H1 (cell line): ENCODE results near the gene G3BP1.

Experiments used
- CHD1 ChIP-seq: IDR thresholded peaks from 2 replicates; pipeline ENCODE4 v1.6.1; 2012; ENCODE audit warnings: low read depth, low read length, improper control_type of control experiment
- TF ChIP-seq, protein P1 (sequence below): IDR thresholded peaks from 2 replicates; pipeline ENCODE4 v1.6.1; 2011; ENCODE audit warnings: low read length, improper control_type of control experiment

DNA sequence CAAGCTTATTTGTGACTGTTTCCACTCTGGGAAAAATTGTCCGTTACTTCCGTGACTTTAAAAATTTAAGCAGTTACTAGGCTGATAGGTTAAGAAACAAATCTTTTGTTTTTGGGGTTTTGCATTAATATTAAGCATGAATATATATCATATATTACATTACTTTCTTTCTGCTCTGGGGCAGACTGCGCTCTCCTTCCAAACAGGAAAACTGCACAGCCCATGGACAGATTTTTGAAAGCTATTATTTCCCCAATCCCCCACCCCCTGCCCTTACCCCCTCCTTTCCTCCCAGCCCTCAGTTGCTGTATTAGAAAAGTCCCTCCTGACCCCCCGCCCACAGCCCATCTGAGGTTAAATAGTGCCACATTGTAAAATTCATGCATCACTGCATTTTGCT is 50.4 kb downstream of the G3BP1 start:
- TF ChIP-seq, protein P1, sequence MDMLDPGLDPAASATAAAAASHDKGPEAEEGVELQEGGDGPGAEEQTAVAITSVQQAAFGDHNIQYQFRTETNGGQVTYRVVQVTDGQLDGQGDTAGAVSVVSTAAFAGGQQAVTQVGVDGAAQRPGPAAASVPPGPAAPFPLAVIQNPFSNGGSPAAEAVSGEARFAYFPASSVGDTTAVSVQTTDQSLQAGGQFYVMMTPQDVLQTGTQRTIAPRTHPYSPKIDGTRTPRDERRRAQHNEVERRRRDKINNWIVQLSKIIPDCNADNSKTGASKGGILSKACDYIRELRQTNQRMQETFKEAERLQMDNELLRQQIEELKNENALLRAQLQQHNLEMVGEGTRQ = no peak
- no peak for TF ChIP-seq CHD1
